H1 (cell line): ENCODE measurements around the gene PPAT. TPM values are rescaled to one million over a fixed set of nuclear protein-coding genes. Genes with fewer than 3 reads are reported as not detected.

Experiments
- ASH2L ChIP-seq: fragments of 200-600, 300-600 bp; sonication (generic); IDR thresholded peaks from one replicate; pipeline ENCODE4 v1.7.1; 2017; ENCODE audit warnings: low read length
- CBX5 ChIP-seq: fragments of 300-800, 300-1000 bp; sonication (generic); IDR thresholded peaks from 2 replicates; pipeline ENCODE4 v1.7.1; 2016; ENCODE audit warnings: antibody characterized with exemption, low read length, low read depth
- CTBP2 ChIP-seq: IDR thresholded peaks from 2 replicates; pipeline ENCODE4 v1.7.0; 2011; ENCODE audit warnings: borderline replicate concordance, mild to moderate bottlenecking, moderate library complexity, mixed read lengths, low read length; ENCODE audit not compliant: insufficient read depth, insufficient read length
- EGR1 ChIP-seq: IDR thresholded peaks from 2 replicates; pipeline ENCODE4 v1.6.1; 2011; ENCODE audit warnings: low read depth, low read length, borderline replicate concordance
- GABPA ChIP-seq: IDR thresholded peaks from 2 replicates; pipeline ENCODE4 v1.6.1; 2011; ENCODE audit warnings: mild to moderate bottlenecking, low read length, moderate library complexity, borderline replicate concordance; ENCODE audit not compliant: insufficient read depth
- GTF2F1 ChIP-seq: IDR thresholded peaks from 2 replicates; pipeline ENCODE4 v1.6.1; 2012; ENCODE audit warnings: low read depth, low read length, improper control_type of control experiment, borderline replicate concordance
- JUN ChIP-seq: IDR thresholded peaks from 2 replicates; pipeline ENCODE4 v1.6.1; 2011; ENCODE audit warnings: low read depth, mild to moderate bottlenecking, improper control_type of control experiment, low read length
- KDM1A ChIP-seq: fragments of 200-600, 300-600 bp; sonication (generic); IDR thresholded peaks from 2 replicates; pipeline ENCODE4 v1.7.1; 2016; ENCODE audit warnings: mild to moderate bottlenecking, low read length, borderline replicate concordance
- KDM4A ChIP-seq: IDR thresholded peaks from one replicate; pipeline ENCODE4 v1.7.1; 2012; ENCODE audit warnings: low read depth, mild to moderate bottlenecking, moderate library complexity, low read length, inconsistent platforms; ENCODE audit not compliant: severe bottlenecking
- MAFK ChIP-seq: IDR thresholded peaks from 2 replicates; pipeline ENCODE4 v1.6.1; 2012; ENCODE audit warnings: low read depth, mild to moderate bottlenecking, improper control_type of control experiment, low read length
- MAX ChIP-seq: IDR thresholded peaks from 2 replicates; pipeline ENCODE4 v1.6.1; 2012; ENCODE audit warnings: inconsistent platforms
- NANOG ChIP-seq: IDR thresholded peaks from 2 replicates; pipeline ENCODE4 v1.6.1; 2011; ENCODE audit warnings: low read length, low read depth, mild to moderate bottlenecking, inconsistent platforms; ENCODE audit not compliant: insufficient read depth, poor library complexity, severe bottlenecking
- POLR2AphosphoS5 ChIP-seq: IDR thresholded peaks from 2 replicates; pipeline ENCODE4 v1.6.1; 2011; ENCODE audit warnings: low read depth, low read length
- RBBP5 ChIP-seq: IDR thresholded peaks from 2 replicates; pipeline ENCODE4 v1.7.1; 2012; ENCODE audit warnings: low read depth, mild to moderate bottlenecking, inconsistent platforms, low read length, moderate library complexity, borderline replicate concordance
- RXRA ChIP-seq: IDR thresholded peaks from 2 replicates; pipeline ENCODE4 v1.6.1; 2011; ENCODE audit warnings: low read depth, mild to moderate bottlenecking, low read length, moderate library complexity; ENCODE audit not compliant: insufficient read depth
- SIN3A ChIP-seq, 2 experiments: IDR thresholded peaks in 1 of 2; conservative IDR thresholded peaks in 1 of 2; 2 replicates each; pipeline ENCODE4 v1.6.1; 2011 to 2012; ENCODE audit warnings: low read length in 2 of 2, improper control_type of control experiment in 1 of 2, low read depth in 1 of 2, mild to moderate bottlenecking in 1 of 2
- SIRT6 ChIP-seq: IDR thresholded peaks from one replicate; pipeline ENCODE4 v1.7.1; 2012; ENCODE audit warnings: low read length, inconsistent platforms
- SUZ12 ChIP-seq: fragments of 200-600 bp; sonication (generic); IDR thresholded peaks from 2 replicates; pipeline ENCODE4 v1.6.1; 2012; ENCODE audit warnings: mild to moderate bottlenecking, inconsistent platforms, low read length, moderate library complexity, mixed read lengths
- TAF1 ChIP-seq: IDR thresholded peaks from 2 replicates; pipeline ENCODE4 v1.6.1; 2011; ENCODE audit warnings: mild to moderate bottlenecking, low read depth, low read length
- TBP ChIP-seq: IDR thresholded peaks from 2 replicates; pipeline ENCODE4 v1.6.1; 2011; ENCODE audit warnings: low read depth, low read length, improper control_type of control experiment
- TCF12 ChIP-seq: IDR thresholded peaks from 2 replicates; pipeline ENCODE4 v1.6.1; 2011; ENCODE audit warnings: low read depth, mild to moderate bottlenecking, low read length
- YY1 ChIP-seq: IDR thresholded peaks from 2 replicates; pipeline ENCODE4 v1.6.1; 2011; ENCODE audit warnings: low read depth, mild to moderate bottlenecking, low read length
- polyA plus RNA-seq, 7 experiments: library from polyadenylated mRNA; depleted of rRNA in 3 of 7; stranded (reverse) in 5 of 7; unstranded in 2 of 7; fragments of >200 nt in 5 of 7; fragments of 200-250 nt in 2 of 7; gene quantifications; 1 replicate in 5 of 7; 2 replicates in 1 of 7; 4 replicates in 1 of 7; pipeline versions ENCODE4 v1.2.1 to v1.2.3, GENCODE V29; 2011 to 2013; ENCODE audit warnings: missing spikeins in 2 of 7, mixed read lengths in 2 of 7
- total RNA-seq: library from RNA; stranded (reverse); fragmentation: NEBNext Ultra II Directional; extraction: Animal tissue kit (Norgen Biotek cat#: 25700); gene quantifications from 2 replicates; pipeline ENCODE4 v1.2.1, GENCODE V29; 2021
- TF ChIP-seq, protein P1 (sequence below): IDR thresholded peaks from 2 replicates; pipeline ENCODE4 v1.6.1; 2011; ENCODE audit warnings: low read depth, mild to moderate bottlenecking, low read length; ENCODE audit not compliant: insufficient read depth

PPAT gene
- total and polyA plus RNA-seq, 2 of the 8 experiments (the other 6 are each of a cell fraction or from before 2014, with no cell fraction given): 24.5 to 104 TPM

GRCh38 chr4:56467284-56468096, 32.1 kb upstream of the PPAT start, which contains the start of gene SRP72 (continued):
- TF ChIP-seq POLR2AphosphoS5 (peak; percentile 92), ASH2L (peak; percentile 95), MAFK (no peak), MAX (peak; percentile 75), CTBP2 (no peak), CBX5 (no peak), NANOG (no peak), KDM1A (no peak), GTF2F1 (no peak), GABPA (peak; percentile 85; the same call in 1 of the 2 replicates), RBBP5 (peak; percentile 65; the same call in 1 of the 2 replicates), JUN (no peak), SIN3A (conservative IDR thresholded peaks at IDR 0.05 in 1 of 2, IDR thresholded peaks at IDR 0.05 in 1 of 2; ENCODE audit: low read depth in 1 of 2, low read length in 2 of 2) (peak in 1 of 2 experiments; percentile 74; a peak in 2 of 4 replicates), RXRA (no peak), TAF1 (peak; percentile 92), KDM4A (peak; percentile 70), SIRT6 (no peak), EGR1 (no peak), YY1 (peak; percentile 94), SUZ12 (no peak), TBP (peak; percentile 81), TCF12 (no peak)
- TF ChIP-seq, protein P1, sequence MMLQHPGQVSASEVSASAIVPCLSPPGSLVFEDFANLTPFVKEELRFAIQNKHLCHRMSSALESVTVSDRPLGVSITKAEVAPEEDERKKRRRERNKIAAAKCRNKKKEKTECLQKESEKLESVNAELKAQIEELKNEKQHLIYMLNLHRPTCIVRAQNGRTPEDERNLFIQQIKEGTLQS: no peak
